Fibroblast of mammary gland (primary cell): Measurements from ENCODE around the gene FGF14.
"Not testable (repeated sequence)": the region's sequence is repeated elsewhere in the genome, so short reads cannot be mapped to it uniquely, and the experiment has no call there.

Experiments used
- DNase-seq: peaks from one replicate; pipeline ENCODE4 v3.0.0-alpha.2; 2010; ENCODE audit warnings: low read depth
- H3K4me3 ChIP-seq: 2 replicates; pipeline ENCODE4 v1.5.1; 2011; ENCODE audit warnings: low read depth, mild to moderate bottlenecking, low read length, moderate library complexity; ENCODE audit not compliant: control insufficient read depth
- TF ChIP-seq, protein P1 (sequence below): conservative IDR thresholded peaks from 2 replicates; pipeline ENCODE4 v1.5.1; 2011; ENCODE audit warnings: low read depth, low read length, inconsistent platforms; ENCODE audit not compliant: control insufficient read depth, insufficient read depth

The FGF14 gene

GRCh38 chr13:102012299-102013293 is 389.3 kb downstream of the FGF14 start:
- TF ChIP-seq, protein P1, sequence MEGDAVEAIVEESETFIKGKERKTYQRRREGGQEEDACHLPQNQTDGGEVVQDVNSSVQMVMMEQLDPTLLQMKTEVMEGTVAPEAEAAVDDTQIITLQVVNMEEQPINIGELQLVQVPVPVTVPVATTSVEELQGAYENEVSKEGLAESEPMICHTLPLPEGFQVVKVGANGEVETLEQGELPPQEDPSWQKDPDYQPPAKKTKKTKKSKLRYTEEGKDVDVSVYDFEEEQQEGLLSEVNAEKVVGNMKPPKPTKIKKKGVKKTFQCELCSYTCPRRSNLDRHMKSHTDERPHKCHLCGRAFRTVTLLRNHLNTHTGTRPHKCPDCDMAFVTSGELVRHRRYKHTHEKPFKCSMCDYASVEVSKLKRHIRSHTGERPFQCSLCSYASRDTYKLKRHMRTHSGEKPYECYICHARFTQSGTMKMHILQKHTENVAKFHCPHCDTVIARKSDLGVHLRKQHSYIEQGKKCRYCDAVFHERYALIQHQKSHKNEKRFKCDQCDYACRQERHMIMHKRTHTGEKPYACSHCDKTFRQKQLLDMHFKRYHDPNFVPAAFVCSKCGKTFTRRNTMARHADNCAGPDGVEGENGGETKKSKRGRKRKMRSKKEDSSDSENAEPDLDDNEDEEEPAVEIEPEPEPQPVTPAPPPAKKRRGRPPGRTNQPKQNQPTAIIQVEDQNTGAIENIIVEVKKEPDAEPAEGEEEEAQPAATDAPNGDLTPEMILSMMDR, result no peak
- H3K4me3 ChIP-seq, result no peak overlapping the region
- no peak for DNase-seq

GRCh38 chr13:102011455-102011854 is 390.4 kb downstream of the FGF14 start:
- not testable (repeated sequence) for DNase-seq, H3K4me3 ChIP-seq

DNA sequence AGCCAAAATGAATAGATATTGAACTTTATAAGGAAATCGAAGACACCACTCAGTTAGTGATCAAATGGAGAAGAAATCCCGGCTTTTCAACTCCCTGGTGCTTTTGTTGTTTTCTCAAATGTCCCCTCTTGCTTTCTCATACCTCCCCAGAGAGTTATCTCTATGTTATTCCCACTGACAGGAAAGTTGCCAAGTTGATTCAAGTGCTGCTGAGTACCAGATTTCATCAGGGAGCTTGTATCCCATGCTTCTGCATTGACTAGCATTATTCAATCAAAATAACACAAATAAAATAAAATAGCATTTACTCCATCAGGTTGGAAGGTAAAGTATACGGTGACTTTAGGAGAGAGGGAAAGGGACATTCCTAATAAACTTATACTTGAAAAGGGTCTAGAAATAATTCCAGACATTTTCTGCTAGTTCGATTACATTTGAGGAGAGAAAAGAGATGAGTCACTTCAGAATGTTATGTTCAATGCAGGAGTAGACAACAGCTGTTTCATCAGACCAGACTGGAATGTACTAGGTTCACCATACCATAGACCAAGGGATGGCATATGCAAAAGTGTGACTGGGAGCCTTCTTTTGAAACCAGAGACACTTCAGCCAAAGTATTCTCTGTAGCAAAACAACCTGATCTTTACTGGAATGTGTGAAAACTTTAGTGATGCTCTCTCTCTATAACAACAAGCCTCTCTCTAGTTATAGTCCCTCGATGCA is 397.8 kb downstream of the FGF14 start:
- no peak overlapping the region for H3K4me3 ChIP-seq
- DNase-seq, result peak; percentile 73
- TF ChIP-seq, protein P1, result no peak

- TF ChIP-seq, protein P1, result no peak
- H3K4me3 ChIP-seq, result no peak overlapping the region
- peak; percentile 15 for DNase-seq
These were observed 399.6 kb downstream of the FGF14 start for GRCh38 chr13:102002287-102002686.

- no peak for DNase-seq
- TF ChIP-seq, protein P1, result no peak
- no peak overlapping the region for H3K4me3 ChIP-seq
These were observed 401.1 kb downstream of the FGF14 start for GRCh38 chr13:102000764-102001163.

DNA sequence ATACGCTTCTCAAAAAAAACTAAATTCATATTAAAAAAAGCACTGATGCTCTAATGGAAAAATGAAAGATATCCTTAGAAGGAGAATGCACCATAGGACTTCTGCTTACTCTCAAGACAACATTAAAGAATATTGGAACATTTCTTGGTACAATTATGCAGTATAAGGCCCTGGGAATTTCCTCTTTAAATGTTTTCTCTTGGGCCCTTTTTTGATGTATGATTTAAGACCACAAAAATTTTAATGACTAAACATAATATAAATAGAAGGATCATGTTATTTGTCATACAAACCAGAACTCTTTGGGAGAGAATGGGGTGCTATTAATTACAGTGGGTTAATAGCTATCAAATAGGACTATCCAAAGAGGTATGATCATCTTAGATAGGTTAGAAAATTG is 403.7 kb downstream of the FGF14 start:
- TF ChIP-seq, protein P1, result no peak
- no peak overlapping the region for H3K4me3 ChIP-seq
- no peak for DNase-seq

DNA sequence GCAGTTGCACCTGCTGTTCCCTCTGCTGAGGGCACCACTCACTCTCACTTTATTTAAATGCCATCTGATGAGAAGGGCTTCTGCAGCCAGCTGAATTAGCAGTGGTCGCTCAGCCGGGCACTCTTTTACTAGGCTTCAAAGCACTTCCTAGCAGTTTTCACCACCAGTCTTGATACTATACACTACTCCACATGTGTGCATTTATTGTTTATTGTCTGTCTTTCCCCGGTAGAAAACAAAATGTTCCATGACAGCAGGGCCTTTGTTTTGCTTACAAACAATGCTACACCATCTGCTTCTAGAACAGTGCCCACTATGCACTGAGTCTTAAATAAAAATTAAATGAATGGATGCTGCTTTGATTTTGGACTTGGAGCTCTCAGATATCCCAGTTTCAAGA is 404.9 kb downstream of the FGF14 start:
- no peak overlapping the region for H3K4me3 ChIP-seq
- no peak for DNase-seq
- TF ChIP-seq, protein P1, result no peak
